Measurements from ENCODE around the gene CACNA1H. TPM values are rescaled to one million over a fixed set of nuclear protein-coding genes. Genes with fewer than 3 reads are reported as not detected.

Gene CACNA1H
- total and polyA plus RNA-seq, 2 of the 8 experiments (the other 6 are each of a cell fraction or from before 2014, with no cell fraction given): 14.0 to 28.7 TPM

DNA sequence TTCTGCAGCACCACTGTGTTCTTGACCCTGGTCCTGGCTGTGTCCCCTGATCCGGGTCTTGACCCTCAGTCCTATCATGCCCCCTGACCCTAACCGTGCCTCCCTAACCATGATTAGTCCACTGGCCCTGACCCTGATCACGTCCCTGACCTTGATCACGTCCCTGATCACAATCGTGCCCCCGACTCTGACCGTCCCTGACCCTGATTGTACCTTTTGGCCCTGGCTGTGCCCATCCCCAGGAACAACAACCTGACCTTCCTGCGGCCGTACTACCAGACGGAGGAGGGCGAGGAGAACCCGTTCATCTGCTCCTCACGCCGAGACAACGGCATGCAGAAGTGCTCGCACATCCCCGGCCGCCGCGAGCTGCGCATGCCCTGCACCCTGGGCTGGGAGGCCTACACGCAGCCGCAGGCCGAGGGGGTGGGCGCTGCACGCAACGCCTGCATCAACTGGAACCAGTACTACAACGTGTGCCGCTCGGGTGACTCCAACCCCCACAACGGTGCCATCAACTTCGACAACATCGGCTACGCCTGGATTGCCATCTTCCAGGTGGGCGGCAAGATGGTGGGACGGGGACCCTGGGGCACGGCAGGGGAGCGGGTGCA is 47.2 kb downstream of the CACNA1H start:
- Histone ChIP-seq H3K4me3 (ENCODE audit: extremely low read depth in 1 of 4, insufficient read depth in 2 of 4, low read depth in 3 of 4, low read length in 4 of 4) (no peak overlapping the region), H3K9me3 (ENCODE audit: insufficient read depth in 2 of 2, low read depth in 1 of 2, low read length in 1 of 2) (no peaks in the 10 kb centered on the region), H3K27me3 (replicated peaks in 1 of 4; ENCODE audit: control insufficient read depth in 3 of 4, extremely low read depth in 1 of 4, insufficient read depth in 3 of 4, low read length in 3 of 4) (no peaks in the 10 kb centered on the region), H2BK20ac (ENCODE audit: low read length) (no peak overlapping the region), H2BK15ac (ENCODE audit: low read length) (no peak overlapping the region), H4K20me1 (replicated peaks in 1 of 2; ENCODE audit: control insufficient read depth in 1 of 2, insufficient read depth in 2 of 2, low read length in 2 of 2) (peaks cover 2 to 25% of the 10 kb centered on the region in 2 experiments), H3K9ac (replicated peaks in 1 of 4; ENCODE audit: extremely low read depth in 1 of 4, low read depth in 3 of 4, low read length in 3 of 4) (no peak overlapping the region), H4K91ac (replicated peaks; ENCODE audit: insufficient read length, low read length) (no peak overlapping the region), H3K23ac (ENCODE audit: insufficient read length) (no peak overlapping the region), H3K4me1 (replicated peaks in 1 of 4; ENCODE audit: control insufficient read depth in 3 of 4, insufficient read depth in 4 of 4, low read length in 3 of 4) (no peaks in the 10 kb centered on the region), H3K79me2 (ENCODE audit: control insufficient read depth in 1 of 2, insufficient read depth in 2 of 2, low read length in 2 of 2) (no peaks in the 10 kb centered on the region), H2BK5ac (ENCODE audit: low read depth, low read length) (peak overlapping the region; percentile 56), H2AK5ac (ENCODE audit: low read depth, low read length) (no peak overlapping the region), H3K4ac (replicated peaks; ENCODE audit: insufficient read length, low read depth, low read length) (no peak overlapping the region), H3K27ac (ENCODE audit: low read depth, low read length) (no peak overlapping the region), H3K36me3 (ENCODE audit: control insufficient read depth in 2 of 4, insufficient read depth in 4 of 4, low read length in 3 of 4) (peaks cover 0 to 20% (median 3%) of the 10 kb centered on the region in 4 experiments; a peak in 4 of 8 replicates), H3K18ac (ENCODE audit: extremely low read depth, low read length) (no peak overlapping the region), H3K56ac (replicated peaks; ENCODE audit: insufficient read length, low read depth, low read length) (no peak overlapping the region), H4K5ac (ENCODE audit: insufficient read length, low read depth, low read length) (no peak overlapping the region), H3K14ac (ENCODE audit: insufficient read length) (no peak overlapping the region), H3K4me2 (ENCODE audit: insufficient read depth in 1 of 2, low read depth in 2 of 2, low read length in 2 of 2) (no peak overlapping the region), H3K79me1 (ENCODE audit: low read depth, low read length) (no peaks in the 10 kb centered on the region; the same call in 1 of the 2 replicates), H2AFZ (ENCODE audit: low read length) (no peak overlapping the region), H2BK120ac (replicated peaks; ENCODE audit: low read depth, low read length) (no peak overlapping the region), H4K8ac (ENCODE audit: extremely low read depth, insufficient read depth, low read length) (no peak overlapping the region), H3K23me2 (ENCODE audit: low read depth, low read length) (no peaks in the 10 kb centered on the region), H2BK12ac (ENCODE audit: low read depth, low read length) (no peak overlapping the region)
- TF ChIP-seq RAD21 (IDR thresholded peaks at IDR 0.05 in 1 of 2, conservative IDR thresholded peaks at IDR 0.05 in 1 of 2; ENCODE audit: low read depth in 2 of 2, low read length in 2 of 2) (no peak), BRCA1 (IDR thresholded peaks at IDR 0.05; ENCODE audit: low read depth, low read length) (no peak)
- FAIRE-seq (no peak), DNase-seq (ENCODE audit: low read depth in 1 of 2, low spot score in 2 of 2) (no peak)
- ChIA-PET POLR2A (ENCODE audit: partially characterized antibody) (no interaction called here), CTCF (ENCODE audit: partially characterized antibody) (interaction anchor here (0.9 to 1.6 kb wide), 2 partner anchors 15 to 49 kb away, joined by 3 to 4 read pairs; no protein-coding TSS in a partner anchor)
- 94% methylated on average over 29 of the region's 38 CpGs; no CpG with 5 or more reads in 1 of the 2 experiments for WGBS, 2 experiments (ENCODE audit: extremely low coverage in 1 of 2, insufficient coverage in 1 of 2, insufficient read length in 1 of 2, insufficient replicate concordance in 2 of 2, low coverage in 1 of 2, low lambda C conversion rate in 2 of 2, missing lambda C conversion rate in 1 of 2)
